Choroid plexus epithelial cell (primary cell): ENCODE measurements around the gene KCNC3.

Experiments
- DNase-seq: peaks from one replicate; pipeline ENCODE4 v3.0.0-alpha.2; 2010; ENCODE audit warnings: low read depth
- H3K4me3 ChIP-seq: 2 replicates; pipeline ENCODE4 v1.5.1; 2011; ENCODE audit warnings: low read depth, mild to moderate bottlenecking, control low read depth, low read length, moderate library complexity
- CTCF ChIP-seq: conservative IDR thresholded peaks from 2 replicates; pipeline ENCODE4 v1.5.1; 2011; ENCODE audit warnings: low read depth, mild to moderate bottlenecking, control low read depth, inconsistent platforms, low read length, moderate library complexity

Gene KCNC3

DNA sequence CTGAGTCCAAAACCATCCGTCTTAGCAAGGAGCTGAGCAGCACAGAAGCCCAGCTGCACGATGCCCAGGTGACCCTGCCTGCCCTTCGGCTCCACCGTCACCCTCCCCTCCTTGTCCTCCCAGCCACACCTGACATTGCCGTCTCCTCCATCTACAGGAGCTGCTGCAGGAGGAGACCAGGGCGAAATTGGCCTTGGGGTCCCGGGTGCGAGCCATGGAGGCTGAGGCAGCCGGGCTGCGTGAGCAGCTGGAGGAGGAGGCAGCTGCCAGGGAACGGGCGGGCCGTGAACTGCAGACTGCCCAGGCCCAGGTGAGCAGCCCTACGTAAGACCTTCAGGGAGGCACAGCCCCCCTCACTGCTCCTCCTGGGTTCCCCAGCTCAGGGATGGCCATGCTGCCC is 49.1 kb downstream of the KCNC3 start:
- no peak overlapping the region for H3K4me3 ChIP-seq
- DNase-seq = no peak
- no peak for TF ChIP-seq CTCF

- DNase-seq = no peak
- H3K4me3 ChIP-seq = no peak overlapping the region
- TF ChIP-seq CTCF = no peak
Observed at GRCh38 chr19:50277966-50278580, 51.1 kb downstream of the KCNC3 start.

DNA sequence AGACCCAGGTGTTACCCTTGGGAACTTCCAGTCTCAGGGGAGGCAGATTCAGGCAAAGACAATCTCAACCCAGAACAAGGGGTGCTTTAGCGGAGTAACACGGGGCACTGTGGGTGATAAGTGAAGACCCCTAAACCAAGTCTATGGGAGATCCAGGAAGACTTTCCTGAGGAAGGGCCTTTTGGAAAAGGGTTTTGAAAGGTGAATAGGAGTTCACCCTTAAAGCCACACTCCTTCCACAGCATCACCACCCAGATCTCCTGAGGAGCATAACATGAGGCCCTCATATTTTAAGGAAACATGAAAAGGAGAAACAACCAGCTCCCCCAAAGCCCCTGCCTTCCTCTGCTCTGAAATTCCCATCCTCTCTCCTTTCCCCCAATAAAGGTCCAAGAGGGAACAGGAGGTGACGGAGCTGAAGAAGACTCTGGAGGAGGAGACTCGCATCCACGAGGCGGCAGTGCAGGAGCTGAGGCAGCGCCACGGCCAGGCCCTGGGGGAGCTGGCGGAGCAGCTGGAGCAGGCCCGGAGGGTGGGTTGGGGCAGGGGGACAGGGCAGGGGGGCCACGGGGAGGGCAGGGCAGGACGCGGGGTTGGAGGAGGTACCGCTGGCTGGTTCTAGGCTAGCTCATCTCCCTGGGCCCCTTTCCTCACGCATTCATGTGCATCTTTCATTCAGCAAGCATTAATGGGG is 52.7 kb downstream of the KCNC3 start:
- no peak for DNase-seq
- TF ChIP-seq CTCF = no peak
- H3K4me3 ChIP-seq = no peak overlapping the region

DNA sequence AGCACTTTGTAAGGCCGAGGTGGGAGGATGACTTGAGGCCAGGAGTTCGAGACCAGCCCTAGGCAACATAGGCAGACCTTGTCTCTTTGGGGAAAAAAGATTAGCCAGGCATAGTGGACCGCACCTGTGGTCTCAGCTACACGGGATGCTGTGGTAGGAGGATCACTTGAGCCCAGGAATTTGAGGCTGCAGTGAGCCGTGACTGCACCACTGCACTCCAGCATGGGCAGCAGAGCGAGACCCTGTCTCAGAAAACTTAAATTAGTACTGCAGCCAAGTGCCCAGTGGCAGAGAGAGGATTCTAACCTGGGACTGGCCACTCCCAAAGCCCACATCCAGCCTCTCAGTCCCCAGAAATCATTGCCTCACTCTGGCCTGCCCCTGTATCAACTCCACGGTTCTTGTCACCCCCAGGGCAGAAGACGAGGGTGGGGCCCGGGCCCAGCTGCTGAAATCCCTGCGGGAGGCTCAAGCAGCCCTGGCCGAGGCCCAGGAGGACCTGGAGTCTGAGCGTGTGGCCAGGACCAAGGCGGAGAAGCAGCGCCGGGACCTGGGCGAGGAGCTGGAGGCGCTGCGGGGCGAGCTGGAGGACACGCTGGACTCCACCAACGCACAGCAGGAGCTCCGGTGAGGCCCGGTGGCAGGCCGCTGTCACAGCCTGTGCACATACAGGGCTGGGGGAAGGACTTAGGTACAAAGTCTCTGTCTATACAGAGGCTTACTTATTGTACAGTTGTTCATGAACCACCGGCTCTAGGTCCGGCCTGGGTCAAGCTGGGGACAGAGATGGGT is 53.4 kb downstream of the KCNC3 start:
- H3K4me3 ChIP-seq = no peak overlapping the region
- TF ChIP-seq CTCF = no peak
- no peak for DNase-seq

DNA sequence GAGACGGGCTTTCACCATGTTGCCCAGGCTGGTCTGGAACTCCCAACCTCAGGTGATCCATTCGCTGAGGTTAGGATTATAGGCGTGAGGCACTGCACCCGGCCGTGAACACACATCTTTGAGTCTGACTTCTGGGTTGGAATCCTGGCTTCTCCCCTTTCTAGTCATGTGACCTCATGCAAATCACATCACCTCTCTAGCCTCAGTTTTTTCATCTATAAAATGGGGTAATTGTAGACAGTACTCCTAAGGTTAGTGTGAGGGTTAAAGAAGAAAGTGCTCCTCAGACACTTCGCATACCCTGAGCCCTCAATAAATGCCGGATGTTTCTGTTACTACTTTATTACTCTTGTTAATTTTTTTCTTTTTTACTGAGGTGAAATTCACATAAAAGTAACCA is 55.4 kb downstream of the KCNC3 start:
- DNase-seq = no peak
- no peak overlapping the region for H3K4me3 ChIP-seq
- no peak for TF ChIP-seq CTCF

DNA sequence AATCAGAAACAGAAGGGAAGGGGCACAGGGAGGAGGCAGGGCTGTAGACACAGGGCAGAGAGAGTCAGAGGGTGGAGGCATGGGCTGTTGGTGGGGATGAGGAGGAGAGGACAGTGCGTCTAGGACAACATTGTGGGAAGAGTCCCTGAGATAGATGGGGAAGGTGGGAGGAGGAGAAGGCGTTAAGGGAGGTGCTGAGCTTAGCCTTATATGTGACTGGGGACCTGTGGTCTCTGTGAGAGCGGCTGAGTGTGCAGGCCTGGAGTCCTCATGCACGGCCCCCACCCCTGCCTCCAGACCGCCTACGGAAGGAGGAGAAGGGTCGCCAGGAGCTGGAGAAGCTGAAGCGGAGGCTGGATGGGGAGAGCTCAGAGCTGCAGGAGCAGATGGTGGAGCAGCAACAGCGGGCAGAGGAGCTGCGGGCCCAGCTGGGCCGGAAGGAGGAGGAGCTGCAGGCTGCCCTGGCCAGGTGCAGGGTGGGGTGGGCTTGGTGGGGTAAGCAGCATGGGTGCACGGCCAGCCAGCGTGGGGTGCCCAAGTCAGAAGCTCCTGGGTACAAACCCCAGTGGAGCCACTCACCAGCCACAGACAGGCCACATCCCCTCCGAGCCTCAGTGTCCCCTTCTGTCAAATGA is 56.8 kb downstream of the KCNC3 start:
- DNase-seq = no peak
- TF ChIP-seq CTCF = no peak
- H3K4me3 ChIP-seq = no peak overlapping the region
